Measurements from ENCODE around the gene UBE2O. TPM values are rescaled to one million over a fixed set of nuclear protein-coding genes. Genes with fewer than 3 reads are reported as not detected.
"Not testable (repeated sequence)": the region's sequence is repeated elsewhere in the genome, so short reads cannot be mapped to it uniquely, and the experiment has no call there.

The UBE2O gene
- total RNA-seq, 2 donors from 2014 or later: 45.4 to 46.5 TPM

- no peaks in the 10 kb centered on the region for H3K27me3 ChIP-seq (ENCODE audit: control insufficient read depth, insufficient read depth, low read length, poor library complexity, severe bottlenecking)
- Mint-ChIP-seq H3K36me3 (ENCODE audit: low read depth) (no peaks in the 10 kb centered on the region), H3K27me3 (ENCODE audit: insufficient read depth) (peaks cover 5% of the 10 kb centered on the region), H3K9me3 (peaks cover 12% of the 10 kb centered on the region), H3K4me1 (peaks cover 7% of the 10 kb centered on the region), H3K4me3 (no peak overlapping the region), H3K27ac (no peak overlapping the region)
- no peaks in the 10 kb centered on the region for H3K4me1 ChIP-seq (ENCODE audit: control insufficient read depth, insufficient read depth, low read length)
- H3K36me3 ChIP-seq (ENCODE audit: control insufficient read depth, insufficient read depth, low read length): no peaks in the 10 kb centered on the region
- no peak for TF ChIP-seq CTCF (conservative IDR thresholded peaks at IDR 0.05)
- no peak overlapping the region for H3K27ac ChIP-seq (ENCODE audit: low read depth, low read length)
- no peak overlapping the region for H3K4me3 ChIP-seq (ENCODE audit: low read length)
- H3K9ac ChIP-seq (ENCODE audit: extremely low read depth, low read length, poor library complexity, severe bottlenecking): no peak overlapping the region
- DNase-seq: no peak
- WGBS, 2 experiments (ENCODE audit: insufficient coverage in 1 of 2, insufficient read length in 1 of 2): 96 to 99% methylated on average over 11 of the region's 11 CpGs
- H3K9me3 ChIP-seq (ENCODE audit: control insufficient read depth, low read length): peaks cover 7% of the 10 kb centered on the region
These were observed 89.7 kb downstream of the UBE2O start for GRCh38 chr17:76363107-76363842.

GRCh38 chr17:76360461-76360860, 92.5 kb downstream of the UBE2O start:
- Histone ChIP-seq H3K36me3 (ENCODE audit: control insufficient read depth, insufficient read depth, low read length) (no peaks in the 10 kb centered on the region), H3K9me3 (ENCODE audit: control insufficient read depth, low read length) (no peaks in the 10 kb centered on the region), H3K27ac (ENCODE audit: low read depth, low read length) (no peak overlapping the region), H3K9ac (ENCODE audit: extremely low read depth, low read length, poor library complexity, severe bottlenecking) (no peak overlapping the region), H3K27me3 (ENCODE audit: control insufficient read depth, insufficient read depth, low read length, poor library complexity, severe bottlenecking) (no peaks in the 10 kb centered on the region), H3K4me1 (ENCODE audit: control insufficient read depth, insufficient read depth, low read length) (no peaks in the 10 kb centered on the region), H3K4me3 (ENCODE audit: low read length) (no peak overlapping the region)
- Mint-ChIP-seq H3K27me3 (ENCODE audit: insufficient read depth) (peaks cover 5% of the 10 kb centered on the region), H3K4me1 (peaks cover 2% of the 10 kb centered on the region), H3K4me3 (no peak overlapping the region), H3K36me3 (ENCODE audit: low read depth) (no peaks in the 10 kb centered on the region), H3K9me3 (no peaks in the 10 kb centered on the region), H3K27ac (no peak overlapping the region)
- no peak for DNase-seq
- WGBS, 2 experiments (ENCODE audit: insufficient coverage in 1 of 2, insufficient read length in 1 of 2): 94 to 100% methylated on average over 1 to 2 of the region's 2 CpGs
- TF ChIP-seq CTCF (conservative IDR thresholded peaks at IDR 0.05): no peak

- H3K9ac ChIP-seq (ENCODE audit: extremely low read depth, low read length, poor library complexity, severe bottlenecking); H3K36me3 ChIP-seq (ENCODE audit: control insufficient read depth, insufficient read depth, low read length); H3K27me3 Mint-ChIP-seq (ENCODE audit: insufficient read depth); H3K9me3 Mint-ChIP-seq; H3K9me3 ChIP-seq (ENCODE audit: control insufficient read depth, low read length); H3K36me3 Mint-ChIP-seq (ENCODE audit: low read depth); H3K4me3 Mint-ChIP-seq; H3K27ac Mint-ChIP-seq; H3K27me3 ChIP-seq (ENCODE audit: control insufficient read depth, insufficient read depth, low read length, poor library complexity, severe bottlenecking); H3K4me1 Mint-ChIP-seq; H3K4me1 ChIP-seq (ENCODE audit: control insufficient read depth, insufficient read depth, low read length); H3K4me3 ChIP-seq (ENCODE audit: low read length); DNase-seq; H3K27ac ChIP-seq (ENCODE audit: low read depth, low read length): not testable (repeated sequence)
- WGBS, 2 experiments (ENCODE audit: insufficient coverage in 1 of 2, insufficient read length in 1 of 2): 91 to 92% methylated on average over 6 of the region's 6 CpGs
These were observed 93.2 kb downstream of the UBE2O start for GRCh38 chr17:76359776-76360175.

- H3K4me3 Mint-ChIP-seq: no peak overlapping the region
- WGBS, 2 experiments (ENCODE audit: insufficient coverage in 1 of 2, insufficient read length in 1 of 2): 87 to 99% methylated on average over 3 to 6 of the region's 6 CpGs
These were observed 93.6 kb downstream of the UBE2O start for GRCh38 chr17:76359375-76359774.

More at GRCh38 chr17:76359375-76359774, 93.6 kb downstream of the UBE2O start:
- peaks cover 2% of the 10 kb centered on the region for H3K27me3 Mint-ChIP-seq (ENCODE audit: insufficient read depth)
- H3K27ac ChIP-seq (ENCODE audit: low read depth, low read length): no peak overlapping the region
- no peak for TF ChIP-seq CTCF (conservative IDR thresholded peaks at IDR 0.05)
- H3K4me1 ChIP-seq (ENCODE audit: control insufficient read depth, insufficient read depth, low read length): no peaks in the 10 kb centered on the region
- H3K9ac ChIP-seq (ENCODE audit: extremely low read depth, low read length, poor library complexity, severe bottlenecking): no peak overlapping the region
- H3K4me1 Mint-ChIP-seq: peaks cover 7% of the 10 kb centered on the region
- no peaks in the 10 kb centered on the region for H3K27me3 ChIP-seq (ENCODE audit: control insufficient read depth, insufficient read depth, low read length, poor library complexity, severe bottlenecking)
- no peak overlapping the region for H3K4me3 ChIP-seq (ENCODE audit: low read length)
- no peaks in the 10 kb centered on the region for H3K9me3 ChIP-seq (ENCODE audit: control insufficient read depth, low read length)
- H3K27ac Mint-ChIP-seq: no peak overlapping the region
- no peaks in the 10 kb centered on the region for H3K36me3 Mint-ChIP-seq (ENCODE audit: low read depth)
- H3K36me3 ChIP-seq (ENCODE audit: control insufficient read depth, insufficient read depth, low read length): no peaks in the 10 kb centered on the region
- no peaks in the 10 kb centered on the region for H3K9me3 Mint-ChIP-seq
- DNase-seq: no peak

Data from endodermal cell (in vitro differentiated cells).